ENCODE results near the gene P2RY6.

Gene P2RY6

GRCh38 chr11:73323464-73323863, 51.3 kb downstream of the P2RY6 start:
- CTCF ChIA-PET = interaction anchor here (1.3 kb wide), 1 partner anchor 12 kb away, joined by 3 read pairs; no protein-coding TSS in a partner anchor
- Mint-ChIP-seq H3K27ac (no peak overlapping the region), H3K4me1 (peaks cover 2% of the 10 kb centered on the region), H3K36me3 (no peaks in the 10 kb centered on the region), H3K4me3 (no peak overlapping the region), H3K27me3 (peaks cover 42% of the 10 kb centered on the region), H3K9me3 (no peaks in the 10 kb centered on the region)
- no peak for DNase-seq

GRCh38 chr11:73324116-73324515, 52.0 kb downstream of the P2RY6 start:
- no peak for DNase-seq
- peaks cover 2% of the 10 kb centered on the region for H3K4me1 Mint-ChIP-seq
- CTCF ChIA-PET = interaction anchor here (1.3 kb wide), 1 partner anchor 11 kb away, joined by 3 read pairs; no protein-coding TSS in a partner anchor
- H3K36me3 Mint-ChIP-seq = no peaks in the 10 kb centered on the region
- no peak overlapping the region for H3K27ac Mint-ChIP-seq
- H3K4me3 Mint-ChIP-seq = no peak overlapping the region
- peaks cover 41% of the 10 kb centered on the region for H3K27me3 Mint-ChIP-seq
- no peaks in the 10 kb centered on the region for H3K9me3 Mint-ChIP-seq

- H3K27ac Mint-ChIP-seq = no peak overlapping the region
- DNase-seq = no peak
- no peaks in the 10 kb centered on the region for H3K36me3 Mint-ChIP-seq
- no peaks in the 10 kb centered on the region for H3K9me3 Mint-ChIP-seq
- peaks cover 37% of the 10 kb centered on the region for H3K27me3 Mint-ChIP-seq
- CTCF ChIA-PET = interaction anchor here (1.3 kb wide), 1 partner anchor 10 kb away, joined by 3 read pairs; no protein-coding TSS in a partner anchor
- H3K4me1 Mint-ChIP-seq = peaks cover 2% of the 10 kb centered on the region
- H3K4me3 Mint-ChIP-seq = no peak overlapping the region
Observed at GRCh38 chr11:73324665-73325035, 52.5 kb downstream of the P2RY6 start.

- Mint-ChIP-seq H3K4me3 (no peak overlapping the region), H3K36me3 (no peaks in the 10 kb centered on the region), H3K9me3 (no peaks in the 10 kb centered on the region), H3K27ac (no peak overlapping the region), H3K4me1 (peaks cover 2% of the 10 kb centered on the region), H3K27me3 (peaks cover 33% of the 10 kb centered on the region)
- DNase-seq = no peak
- CTCF ChIA-PET = no interaction called here
Observed at GRCh38 chr11:73325036-73325981, 53.2 kb downstream of the P2RY6 start.

GRCh38 chr11:73326929-73327811, 55.0 kb downstream of the P2RY6 start:
- H3K36me3 Mint-ChIP-seq = no peaks in the 10 kb centered on the region
- no peak overlapping the region for H3K4me3 Mint-ChIP-seq
- peaks cover 25% of the 10 kb centered on the region for H3K27me3 Mint-ChIP-seq
- no peaks in the 10 kb centered on the region for H3K4me1 Mint-ChIP-seq
- no peaks in the 10 kb centered on the region for H3K9me3 Mint-ChIP-seq
- CTCF ChIA-PET = interaction anchor here (1.3 to 1.7 kb wide), 2 partner anchors 20 to 333 kb away, joined by 3 to 8 read pairs; no protein-coding TSS in a partner anchor
- no peak for DNase-seq
- H3K27ac Mint-ChIP-seq = no peak overlapping the region

- no peak overlapping the region for H3K27ac Mint-ChIP-seq
- CTCF ChIA-PET = interaction anchor here (1.3 to 1.7 kb wide), 2 partner anchors 21 to 332 kb away, joined by 3 to 8 read pairs; no protein-coding TSS in a partner anchor
- H3K27me3 Mint-ChIP-seq = peaks cover 18% of the 10 kb centered on the region
- H3K9me3 Mint-ChIP-seq = no peaks in the 10 kb centered on the region
- H3K36me3 Mint-ChIP-seq = no peaks in the 10 kb centered on the region
- no peaks in the 10 kb centered on the region for H3K4me1 Mint-ChIP-seq
- H3K4me3 Mint-ChIP-seq = no peak overlapping the region
- no peak for DNase-seq
Observed at GRCh38 chr11:73327812-73328364, 55.8 kb downstream of the P2RY6 start.

GRCh38 chr11:73330569-73331093, 58.5 kb downstream of the P2RY6 start:
- Mint-ChIP-seq H3K27ac (no peak overlapping the region), H3K27me3 (peaks cover 29% of the 10 kb centered on the region), H3K4me3 (no peak overlapping the region), H3K36me3 (no peaks in the 10 kb centered on the region), H3K9me3 (no peaks in the 10 kb centered on the region), H3K4me1 (no peaks in the 10 kb centered on the region)
- DNase-seq = no peak
- CTCF ChIA-PET = interaction anchor here (1.9 kb wide), 1 partner anchor 35 kb away, joined by 5 read pairs; no protein-coding TSS in a partner anchor

GRCh38 chr11:73331138-73331916, 59.2 kb downstream of the P2RY6 start:
- no peak overlapping the region for H3K27ac Mint-ChIP-seq
- CTCF ChIA-PET = interaction anchor here (1.9 kb wide), 1 partner anchor 36 kb away, joined by 5 read pairs; no protein-coding TSS in a partner anchor

GRCh38 chr11:73333173-73333572, 61.0 kb downstream of the P2RY6 start:
- no peaks in the 10 kb centered on the region for H3K36me3 Mint-ChIP-seq
- peaks cover 42% of the 10 kb centered on the region for H3K27me3 Mint-ChIP-seq
- no peaks in the 10 kb centered on the region for H3K9me3 Mint-ChIP-seq
- no peak overlapping the region for H3K27ac Mint-ChIP-seq
- no peaks in the 10 kb centered on the region for H3K4me1 Mint-ChIP-seq
- H3K4me3 Mint-ChIP-seq = no peak overlapping the region
- CTCF ChIA-PET = interaction anchor here (5.1 to 5.5 kb wide), 2 partner anchors 26 to 33 kb away, joined by 51 to 101 read pairs; partner anchors contain the start of gene ARHGEF17
- DNase-seq = no peak

More at GRCh38 chr11:73331138-73331916, 59.2 kb downstream of the P2RY6 start:
- Mint-ChIP-seq H3K4me1 (no peaks in the 10 kb centered on the region), H3K9me3 (no peaks in the 10 kb centered on the region), H3K27me3 (peaks cover 36% of the 10 kb centered on the region), H3K36me3 (no peaks in the 10 kb centered on the region), H3K4me3 (no peak overlapping the region)
- DNase-seq = no peak

- no peaks in the 10 kb centered on the region for H3K4me1 Mint-ChIP-seq
- CTCF ChIA-PET = interaction anchor here (1.0 to 5.5 kb wide), 5 partner anchors 26 to 115 kb away, joined by 4 to 101 read pairs (median 38); partner anchors contain the start of gene ARHGEF17
- no peak overlapping the region for H3K27ac Mint-ChIP-seq
- no peaks in the 10 kb centered on the region for H3K36me3 Mint-ChIP-seq
- H3K27me3 Mint-ChIP-seq = peaks cover 36% of the 10 kb centered on the region
- H3K9me3 Mint-ChIP-seq = no peaks in the 10 kb centered on the region
- DNase-seq = no peak
- H3K4me3 Mint-ChIP-seq = no peak overlapping the region
Observed at GRCh38 chr11:73333640-73334383, 61.7 kb downstream of the P2RY6 start.

GRCh38 chr11:73334384-73335203, 62.5 kb downstream of the P2RY6 start:
- no peaks in the 10 kb centered on the region for H3K9me3 Mint-ChIP-seq
- DNase-seq = no peak
- H3K36me3 Mint-ChIP-seq = no peaks in the 10 kb centered on the region
- CTCF ChIA-PET = interaction anchor here (0.8 to 5.5 kb wide), 15 partner anchors 10 to 149 kb away, joined by 3 to 101 read pairs (median 6); partner anchors contain the start of gene ARHGEF17
- peaks cover 36% of the 10 kb centered on the region for H3K27me3 Mint-ChIP-seq
- no peak overlapping the region for H3K27ac Mint-ChIP-seq
- no peaks in the 10 kb centered on the region for H3K4me1 Mint-ChIP-seq
- H3K4me3 Mint-ChIP-seq = no peak overlapping the region

All from activated naive CD4-positive, alpha-beta T cell treated with anti-CD3 and anti-CD28 coated beads, Interleukin-2, amount 10 ng/mL, durations not matched to agents 7 days and 5 days (primary cell).